D341Med (cell line): ENCODE results near the gene ANAPC15.

Experiments
- DNase-seq: peaks from one replicate; pipeline ENCODE4 v3.0.0; 2012; ENCODE audit warnings: low spot score

Gene ANAPC15

GRCh38 chr11:72124046-72124445 is 11.6 kb upstream of the ANAPC15 start:
- no peak for DNase-seq

GRCh38 chr11:72123117-72123653 is 10.7 kb upstream of the ANAPC15 start:
- no peak for DNase-seq

- no peak for DNase-seq
These were observed 10.1 kb upstream of the ANAPC15 start for GRCh38 chr11:72122607-72123006.

GRCh38 chr11:72120930-72121329 is 8.4 kb upstream of the ANAPC15 start:
- no peak for DNase-seq

- DNase-seq: no peak
These were observed 6.7 kb upstream of the ANAPC15 start for GRCh38 chr11:72119198-72119597.

- no peak for DNase-seq
These were observed 3.7 kb upstream of the ANAPC15 start for GRCh38 chr11:72116019-72116755.

GRCh38 chr11:72114570-72114969 is 2.1 kb upstream of the ANAPC15 start:
- DNase-seq: no peak

- no peak for DNase-seq
These were observed 698 bp upstream of the ANAPC15 start for GRCh38 chr11:72112978-72113808.

GRCh38 chr11:72111300-72112142 is 974 bp downstream of the ANAPC15 start:
- no peak for DNase-seq

GRCh38 chr11:72105888-72106287 is 6.6 kb downstream of the ANAPC15 start, which contains the start of gene TOMT:
Gene TOMT, plus strand, starts transcription at chr11:72105924. Its CDS starts 28 bp downstream, at chr11:72105952.
- no peak for DNase-seq

GRCh38 chr11:72103754-72104167 is 8.7 kb downstream of the ANAPC15 start:
- no peak for DNase-seq

GRCh38 chr11:72102946-72103753 is 9.3 kb downstream of the ANAPC15 start, which contains the start of gene LAMTOR1:
Gene LAMTOR1, minus strand, starts transcription at chr11:72103297. Its CDS starts 73 bp downstream, at chr11:72103224.
- peak; percentile 97 for DNase-seq

GRCh38 chr11:72102631-72102945 is 9.9 kb downstream of the ANAPC15 start:
- peak; percentile 35 for DNase-seq

GRCh38 chr11:72102162-72102561 is 10.3 kb downstream of the ANAPC15 start:
- no peak for DNase-seq

GRCh38 chr11:72100462-72100861 is 12.0 kb downstream of the ANAPC15 start:
- no peak for DNase-seq

GRCh38 chr11:72100009-72100408 is 12.5 kb downstream of the ANAPC15 start:
- no peak for DNase-seq

GRCh38 chr11:72098741-72099140 is 13.8 kb downstream of the ANAPC15 start:
- DNase-seq: no peak

- DNase-seq: peak; percentile 79
These were observed 21.2 kb downstream of the ANAPC15 start for GRCh38 chr11:72091292-72091691.

- DNase-seq: peak; percentile 36
These were observed 24.3 kb downstream of the ANAPC15 start for GRCh38 chr11:72088076-72088808.

- DNase-seq: no peak
These were observed 26.7 kb downstream of the ANAPC15 start for GRCh38 chr11:72085621-72086351.
